SU-DHL-6 (cell line): ENCODE measurements around the gene HOXD9.

Source experiments
- H2AFZ ChIP-seq: fragments of 200-600 bp; sonication (generic); 2 replicates; pipeline ENCODE4 v1.6.1; 2014; ENCODE audit warnings: low read depth, mild to moderate bottlenecking, moderate library complexity, mixed read lengths, antibody characterized with exemption, low read length; ENCODE audit not compliant: severe bottlenecking
- H3F3A ChIP-seq: fragments of 200-600 bp; shearing (Covaris generic); 2 replicates; pipeline ENCODE4 v1.6.0; 2016; ENCODE audit warnings: antibody characterized with exemption, mild to moderate bottlenecking; ENCODE audit not compliant: insufficient read depth
- H3K27ac ChIP-seq: fragments of 200-600 bp; sonication (generic); 2 replicates; pipeline ENCODE4 v1.5.1; 2016; ENCODE audit warnings: low read depth, mild to moderate bottlenecking, low read length, moderate library complexity, mixed read lengths
- H3K27me3 ChIP-seq: fragments of 200-600 bp; sonication (generic), shearing (Covaris generic); 2 replicates; pipeline ENCODE4 v1.6.0; 2014; ENCODE audit warnings: mild to moderate bottlenecking, low read length
- H3K36me3 ChIP-seq: fragments of 200-600 bp; sonication (generic); 2 replicates; pipeline ENCODE4 v1.6.1; 2014; ENCODE audit warnings: mild to moderate bottlenecking, low read length, mixed read lengths
- H3K4me2 ChIP-seq: fragments of 300-600, 200-600 bp; shearing (Covaris generic), sonication (generic); 2 replicates; pipeline ENCODE4 v1.6.0; 2014; ENCODE audit warnings: low read length, low read depth, mild to moderate bottlenecking; ENCODE audit not compliant: poor library complexity, severe bottlenecking
- H3K4me3 ChIP-seq: fragments of 200-600 bp; sonication (generic); 2 replicates; pipeline ENCODE4 v1.5.1; 2014; ENCODE audit warnings: antibody characterized with exemption, low read length, mild to moderate bottlenecking, mixed read lengths; ENCODE audit not compliant: insufficient read depth, poor library complexity, severe bottlenecking
- H3K79me2 ChIP-seq: fragments of 200-600 bp; sonication (generic); 2 replicates; pipeline ENCODE4 v1.6.1; 2014; ENCODE audit warnings: mild to moderate bottlenecking, low read length, moderate library complexity; ENCODE audit not compliant: insufficient read depth
- H3K9ac ChIP-seq: fragments of 200-600 bp; sonication (generic); 2 replicates; pipeline ENCODE4 v1.7.0; 2014; ENCODE audit warnings: mild to moderate bottlenecking, low read length
- H3K9me2 ChIP-seq: fragments of 200-600 bp; sonication (generic); replicated peaks from 2 replicates; pipeline ENCODE4 v1.6.1; 2014; ENCODE audit warnings: low read length; ENCODE audit not compliant: insufficient read depth
- H3K9me3 ChIP-seq: fragments of 200-600 bp; sonication (generic); 2 replicates; pipeline ENCODE4 v1.6.1; 2014; ENCODE audit warnings: low read length, mixed read lengths; ENCODE audit not compliant: insufficient read depth
- H4K20me1 ChIP-seq: fragments of 200-600 bp; sonication (generic); 2 replicates; pipeline ENCODE4 v1.6.1; 2014; ENCODE audit warnings: low read depth, mild to moderate bottlenecking, antibody characterized with exemption, low read length, moderate library complexity, mixed read lengths
- EZH2phosphoT487 ChIP-seq: fragments of 200-600 bp; sonication (generic), shearing (Covaris generic); conservative IDR thresholded peaks from 2 replicates; pipeline ENCODE4 v1.6.1; 2018; ENCODE audit warnings: mild to moderate bottlenecking, antibody characterized with exemption, low read length, moderate library complexity, mixed read lengths
- TF ChIP-seq, protein P1 (sequence below): fragments of 200-600 bp; sonication (generic); IDR thresholded peaks from one replicate; pipeline ENCODE4 v1.5.1; 2017; ENCODE audit warnings: antibody characterized with exemption, mild to moderate bottlenecking, low read length, moderate library complexity; ENCODE audit not compliant: insufficient read depth, poor library complexity, severe bottlenecking

The HOXD9 gene

GRCh38 chr2:176135035-176135440 lies 12.5 kb downstream of the HOXD9 start:
- Histone ChIP-seq H4K20me1 (no peaks in the 10 kb centered on the region), H3F3A (no peaks in the 10 kb centered on the region), H3K27me3 (no peaks in the 10 kb centered on the region)

DNA sequence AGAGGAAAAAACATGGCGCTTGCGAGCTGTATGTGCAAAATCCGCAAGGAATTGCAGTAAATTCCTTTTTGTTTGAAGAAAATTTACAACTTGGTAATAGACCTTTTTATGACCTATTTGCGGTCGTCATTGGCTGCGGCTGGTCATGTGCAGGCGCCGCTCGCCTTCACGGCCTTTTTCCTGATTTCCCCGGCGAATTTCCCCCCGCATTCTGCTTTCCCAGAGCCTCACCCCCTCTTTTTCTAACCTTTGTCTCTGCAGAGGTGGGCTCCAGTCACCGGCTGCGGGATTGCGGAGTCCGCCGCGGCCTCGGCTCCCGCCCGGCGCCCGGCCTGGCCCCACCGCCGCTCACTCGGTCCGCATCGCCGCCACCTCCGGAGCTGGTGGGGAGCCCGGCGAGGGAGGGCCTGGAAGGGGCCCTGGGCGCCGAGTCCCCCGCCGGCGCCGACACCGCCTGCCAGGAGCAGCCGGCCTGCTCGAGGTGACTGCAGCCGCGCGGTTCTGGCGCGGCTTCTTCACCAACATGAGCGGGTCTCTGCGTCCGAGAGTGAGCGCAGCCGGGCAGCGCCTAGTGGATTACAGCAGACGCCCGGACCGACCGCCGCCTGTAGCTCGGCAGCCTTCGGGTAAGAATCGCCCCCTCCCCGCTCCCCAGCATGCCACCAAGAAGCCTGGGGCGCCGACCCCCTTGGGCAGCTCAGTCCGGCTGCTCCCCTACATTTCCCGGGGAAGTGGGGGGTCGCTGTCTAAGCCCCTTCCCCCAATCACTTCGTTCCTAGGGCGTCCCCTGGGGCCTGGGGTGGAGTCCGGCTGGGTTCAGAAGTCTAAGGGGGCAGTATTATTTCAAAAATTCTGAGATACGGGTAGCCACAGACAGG lies 14.1 kb downstream of the HOXD9 start:
- H2AFZ ChIP-seq, result no peak overlapping the region
- no peak for TF ChIP-seq EZH2phosphoT487
- TF ChIP-seq, protein P1, sequence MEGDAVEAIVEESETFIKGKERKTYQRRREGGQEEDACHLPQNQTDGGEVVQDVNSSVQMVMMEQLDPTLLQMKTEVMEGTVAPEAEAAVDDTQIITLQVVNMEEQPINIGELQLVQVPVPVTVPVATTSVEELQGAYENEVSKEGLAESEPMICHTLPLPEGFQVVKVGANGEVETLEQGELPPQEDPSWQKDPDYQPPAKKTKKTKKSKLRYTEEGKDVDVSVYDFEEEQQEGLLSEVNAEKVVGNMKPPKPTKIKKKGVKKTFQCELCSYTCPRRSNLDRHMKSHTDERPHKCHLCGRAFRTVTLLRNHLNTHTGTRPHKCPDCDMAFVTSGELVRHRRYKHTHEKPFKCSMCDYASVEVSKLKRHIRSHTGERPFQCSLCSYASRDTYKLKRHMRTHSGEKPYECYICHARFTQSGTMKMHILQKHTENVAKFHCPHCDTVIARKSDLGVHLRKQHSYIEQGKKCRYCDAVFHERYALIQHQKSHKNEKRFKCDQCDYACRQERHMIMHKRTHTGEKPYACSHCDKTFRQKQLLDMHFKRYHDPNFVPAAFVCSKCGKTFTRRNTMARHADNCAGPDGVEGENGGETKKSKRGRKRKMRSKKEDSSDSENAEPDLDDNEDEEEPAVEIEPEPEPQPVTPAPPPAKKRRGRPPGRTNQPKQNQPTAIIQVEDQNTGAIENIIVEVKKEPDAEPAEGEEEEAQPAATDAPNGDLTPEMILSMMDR, result no peak
- no peak overlapping the region for H3K9ac ChIP-seq

More at GRCh38 chr2:176135035-176135440, 12.5 kb downstream of the HOXD9 start:
- Histone ChIP-seq H3K4me2 (no peak overlapping the region), H2AFZ (no peak overlapping the region), H3K79me2 (no peaks in the 10 kb centered on the region), H3K9me3 (no peaks in the 10 kb centered on the region), H3K27ac (no peak overlapping the region), H3K4me3 (no peak overlapping the region), H3K9me2 (no peaks in the 10 kb centered on the region), H3K9ac (no peak overlapping the region), H3K36me3 (no peaks in the 10 kb centered on the region)
- TF ChIP-seq, protein P1, result no peak
- TF ChIP-seq EZH2phosphoT487, result no peak

DNA sequence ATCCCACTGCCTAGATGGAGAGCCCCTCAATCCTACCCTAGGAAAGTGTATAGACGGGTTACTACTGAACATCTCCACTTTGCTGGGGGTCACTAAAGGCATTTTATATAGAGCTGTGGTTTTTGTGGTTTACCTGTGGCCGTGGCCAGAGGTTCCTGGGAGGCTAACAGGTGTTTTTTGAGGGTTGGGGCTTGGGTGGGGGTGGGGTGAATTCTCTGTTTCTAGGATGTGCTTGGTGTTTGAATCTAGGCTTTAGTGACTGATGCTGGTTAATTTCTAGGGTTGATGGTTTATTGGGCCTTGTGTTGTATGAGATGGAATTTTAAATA lies 14.7 kb downstream of the HOXD9 start:
- Histone ChIP-seq H3K9ac (no peak overlapping the region), H3K9me3 (no peaks in the 10 kb centered on the region), H3F3A (no peaks in the 10 kb centered on the region), H3K79me2 (no peaks in the 10 kb centered on the region), H3K4me2 (no peak overlapping the region), H3K36me3 (no peaks in the 10 kb centered on the region), H4K20me1 (no peaks in the 10 kb centered on the region), H2AFZ (no peak overlapping the region), H3K4me3 (no peak overlapping the region), H3K9me2 (no peaks in the 10 kb centered on the region), H3K27ac (no peak overlapping the region), H3K27me3 (no peaks in the 10 kb centered on the region)
- TF ChIP-seq, protein P1, result no peak
- TF ChIP-seq EZH2phosphoT487, result no peak

More for the DNA sequence above, 14.1 kb downstream of the HOXD9 start:
- Histone ChIP-seq H3K79me2 (no peaks in the 10 kb centered on the region), H3K36me3 (no peaks in the 10 kb centered on the region), H4K20me1 (no peaks in the 10 kb centered on the region), H3K9me2 (no peaks in the 10 kb centered on the region), H3K27me3 (no peaks in the 10 kb centered on the region), H3K27ac (no peak overlapping the region), H3F3A (no peaks in the 10 kb centered on the region), H3K4me2 (no peak overlapping the region), H3K9me3 (no peaks in the 10 kb centered on the region), H3K4me3 (no peak overlapping the region)
